HepG2 (cell line): ENCODE results near the gene GAB3.

Experiments used
- ARNT ChIP-seq: fragments of 450-650 bp; IDR thresholded peaks from 2 replicates; pipeline ENCODE4 v1.6.1; 2017
- ATM ChIP-seq: fragments of 450-650 bp; IDR thresholded peaks from 2 replicates; pipeline ENCODE4 v1.7.1; 2017; ENCODE audit warnings: mild to moderate bottlenecking, borderline replicate concordance
- FOSL2 ChIP-seq: sonication (generic); formaldehyde crosslinking; IDR thresholded peaks from 2 replicates; pipeline ENCODE4 v1.4.0; 2020; ENCODE audit warnings: missing genetic modification reagents
- GLI4 ChIP-seq: sonication (generic); formaldehyde crosslinking; IDR thresholded peaks from 2 replicates; pipeline ENCODE4 v1.5.1; 2020; ENCODE audit warnings: missing genetic modification reagents, mild to moderate bottlenecking, moderate library complexity, borderline replicate concordance
- HDAC2 ChIP-seq: sonication (generic); formaldehyde crosslinking; IDR thresholded peaks from 2 replicates; pipeline ENCODE4 v1.4.0; 2020; ENCODE audit warnings: missing genetic modification reagents
- ZNF12 ChIP-seq: sonication (generic); formaldehyde crosslinking; IDR thresholded peaks from 2 replicates; pipeline ENCODE4 v1.5.0; 2020; ENCODE audit warnings: missing genetic modification reagents
- ZNF143 ChIP-seq: sonication (generic); formaldehyde crosslinking; IDR thresholded peaks from 2 replicates; pipeline ENCODE4 v1.4.0; 2020; ENCODE audit warnings: missing genetic modification reagents
- ZNF24 ChIP-seq: fragments of 450-650 bp; IDR thresholded peaks from 2 replicates; pipeline ENCODE4 v1.6.1; 2017; ENCODE audit warnings: antibody characterized with exemption, mild to moderate bottlenecking

DNA sequence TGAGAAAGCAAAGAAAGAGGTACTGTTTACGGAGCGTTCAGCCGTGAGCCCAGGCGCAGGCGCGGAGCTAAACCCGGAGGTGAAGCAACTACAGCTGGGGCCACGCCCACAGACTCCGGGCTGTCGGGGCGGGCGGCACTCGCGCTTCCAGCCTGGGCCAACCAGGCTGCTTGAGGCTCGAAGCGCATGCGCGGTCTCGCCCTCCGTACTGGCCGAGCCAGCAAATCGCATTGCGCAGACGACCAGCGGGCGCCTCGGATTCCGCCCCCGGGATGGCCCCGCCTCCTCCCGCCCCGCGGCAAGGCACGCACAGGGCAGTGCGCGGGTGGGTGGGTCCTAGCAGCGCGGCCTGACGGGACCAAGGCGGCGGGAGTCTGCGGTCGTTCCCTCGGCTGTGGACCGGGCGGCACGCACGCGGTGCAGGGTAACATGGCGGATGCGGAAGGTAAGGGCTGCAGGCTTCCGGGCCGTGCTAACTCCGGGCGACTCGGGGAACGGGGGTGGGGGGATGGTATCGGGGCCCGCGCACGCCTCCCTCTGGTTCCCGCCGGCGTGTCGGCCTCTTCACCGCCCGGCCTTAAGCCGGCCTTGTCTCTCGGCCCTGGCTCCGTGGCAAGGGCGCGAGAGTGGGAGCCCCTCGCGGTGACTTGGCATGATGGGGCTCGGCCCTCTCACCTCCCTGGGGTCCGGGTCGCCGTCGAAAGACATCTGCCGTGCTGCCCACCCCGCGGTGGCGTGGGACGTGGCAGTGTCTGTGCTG is 11.8 kb upstream of the GAB3 start, which contains the start of gene DKC1:
- no peak for TF ChIP-seq ARNT
- TF ChIP-seq ZNF24 = no peak
- TF ChIP-seq GLI4 = no peak
- peak; percentile 76 for TF ChIP-seq ZNF143 (CRISPR knock-in tag)
- TF ChIP-seq ZNF12 (CRISPR knock-in tag) = no peak
- TF ChIP-seq HDAC2 (CRISPR knock-in tag) = no peak
- no peak for TF ChIP-seq FOSL2 (CRISPR knock-in tag)
- TF ChIP-seq ATM = no peak
